Activated B cell treated with CpG ODN at 0.5 μM for 24 hours (primary cell): Measurements from ENCODE around the gene ZBTB1. TPM values are rescaled to one million over a fixed set of nuclear protein-coding genes. Genes with fewer than 3 reads are reported as not detected.
A peak's percentile ranks its signal among the peaks of the same experiment; 100 is the strongest.

Experiments used
- ATAC-seq: fragments of 200-7000 bp; cut with Tn5 transposase; one replicate; pipeline ENCODE4 v1.10.0; 2021; ENCODE audit warnings: low read depth, mild to moderate bottlenecking, moderate library complexity
- CTCF ChIA-PET: fragments of 350-600 bp; sonication (Branson Sonifier 250); formaldehyde crosslinking; loops from one replicate; lab custom pipeline; 2021; ENCODE audit warnings: antibody characterized with exemption; lab: Charles Lee
- POLR2A ChIA-PET: fragments of 350-600 bp; sonication (Branson Sonifier 250); formaldehyde crosslinking; loops from one replicate; lab custom pipeline; 2021; ENCODE audit warnings: antibody characterized with exemption; lab: Charles Lee
- DNase-seq: peaks from one replicate; pipeline ENCODE4 v3.0.0; 2022
- H3K27ac Mint-ChIP-seq: one replicate; pipeline ENCODE4 v1.8.0; 2020; ENCODE audit warnings: mixed read lengths
- H3K27me3 Mint-ChIP-seq: one replicate; pipeline ENCODE4 v1.8.0; 2021; ENCODE audit warnings: mixed read lengths
- H3K36me3 Mint-ChIP-seq: one replicate; pipeline ENCODE4 v1.8.0; 2021; ENCODE audit warnings: low read depth, mixed read lengths
- H3K4me1 Mint-ChIP-seq: one replicate; pipeline ENCODE4 v1.8.0; 2021; ENCODE audit warnings: mixed read lengths
- H3K4me3 Mint-ChIP-seq: one replicate; pipeline ENCODE4 v1.8.0; 2020; ENCODE audit warnings: mild to moderate bottlenecking, mixed read lengths
- H3K9me3 Mint-ChIP-seq: one replicate; pipeline ENCODE4 v1.8.0; 2020; ENCODE audit warnings: mixed read lengths
- CTCF ChIP-seq: fragments of 200-600 bp; IDR thresholded peaks from one replicate; pipeline ENCODE4 v1.8.0; 2022; ENCODE audit warnings: antibody characterized with exemption, mild to moderate bottlenecking
- intact Hi-C: fragments of 100-400 bp; cut with micrococcal nuclease; formaldehyde crosslinking; loops from one replicate; pipeline ENCODE4 v1.15.1; 2024
- total RNA-seq: library from RNA; stranded (reverse); gene quantifications from 2 replicates; pipeline ENCODE4 v1.2.3, GENCODE V29; 2022

ZBTB1 gene
- total RNA-seq, 1 donor from 2014 or later = 60.7 TPM

GRCh38 chr14:64475585-64476273 is 28.8 kb upstream of the ZBTB1 start:
- H3K4me3 Mint-ChIP-seq = no peak overlapping the region
- ChIA-PET POLR2A (interaction anchor here (0.8 kb wide), 1 partner anchor 28 kb away, joined by 3 read pairs; the partner anchor contains the start of gene ZBTB25), CTCF (interaction anchor here (0.8 to 7.4 kb wide), 3 partner anchors 18 to 132 kb away, joined by 5 to 148 read pairs (median 8); no protein-coding TSS in a partner anchor)
- DNase-seq = no peak
- intact Hi-C loops = loop anchor here (10.0 kb wide), 1 partner anchor 311 kb away; no protein-coding TSS in a partner anchor
- H3K27ac Mint-ChIP-seq = no peak overlapping the region
- TF ChIP-seq CTCF = no peak
- peaks cover 7% of the 10 kb centered on the region for H3K4me1 Mint-ChIP-seq
- H3K9me3 Mint-ChIP-seq = no peaks in the 10 kb centered on the region
- peaks cover 9% of the 10 kb centered on the region for H3K36me3 Mint-ChIP-seq
- H3K27me3 Mint-ChIP-seq = no peaks in the 10 kb centered on the region
- ATAC-seq = no peak

- ATAC-seq (no peak), DNase-seq (no peak)
- peaks cover 12% of the 10 kb centered on the region for H3K36me3 Mint-ChIP-seq
- H3K4me1 Mint-ChIP-seq = peaks cover 7% of the 10 kb centered on the region
- H3K27ac Mint-ChIP-seq = peak overlapping the region; percentile 41
- intact Hi-C loops = loop anchor here (10.0 kb wide), 1 partner anchor 312 kb away; no protein-coding TSS in a partner anchor
- POLR2A ChIA-PET = interaction anchor here (0.8 kb wide), 1 partner anchor 27 kb away, joined by 3 read pairs; the partner anchor contains the start of gene ZBTB25
- CTCF ChIA-PET = interaction anchor here (0.8 to 7.4 kb wide), 4 partner anchors 17 to 133 kb away, joined by 5 to 148 read pairs (median 38); no protein-coding TSS in a partner anchor
- no peak overlapping the region for H3K4me3 Mint-ChIP-seq
- no peaks in the 10 kb centered on the region for H3K27me3 Mint-ChIP-seq
- no peaks in the 10 kb centered on the region for H3K9me3 Mint-ChIP-seq
- no peak for TF ChIP-seq CTCF
Observed at GRCh38 chr14:64476438-64476837, 28.1 kb upstream of the ZBTB1 start.

GRCh38 chr14:64478634-64479250 is 25.8 kb upstream of the ZBTB1 start:
- no peak for DNase-seq
- TF ChIP-seq CTCF = peak; percentile 23
- Mint-ChIP-seq H3K4me1 (peaks cover 4% of the 10 kb centered on the region), H3K27me3 (no peaks in the 10 kb centered on the region), H3K9me3 (no peaks in the 10 kb centered on the region), H3K4me3 (no peak overlapping the region), H3K27ac (no peak overlapping the region), H3K36me3 (peaks cover 18% of the 10 kb centered on the region)
- ChIA-PET CTCF (interaction anchor here (0.6 to 7.4 kb wide), 18 partner anchors 12 to 175 kb away, joined by 3 to 148 read pairs (median 8); partner anchors contain the start of gene AKAP5), POLR2A (interaction anchor here (1.0 to 1.6 kb wide), 3 partner anchors 13 to 32 kb away, joined by 3 to 5 read pairs (median 4); partner anchors contain the start of gene AKAP5)
- no peak for ATAC-seq
- intact Hi-C loops = loop anchor here (1.0 to 10.0 kb wide), 6 partner anchors 33 to 314 kb away; no protein-coding TSS in a partner anchor

GRCh38 chr14:64488590-64489099 is 15.9 kb upstream of the ZBTB1 start:
- peaks cover 16% of the 10 kb centered on the region for H3K4me1 Mint-ChIP-seq
- H3K4me3 Mint-ChIP-seq = no peak overlapping the region
- no peaks in the 10 kb centered on the region for H3K9me3 Mint-ChIP-seq
- peaks cover 68% of the 10 kb centered on the region for H3K36me3 Mint-ChIP-seq
- TF ChIP-seq CTCF = no peak
- ChIA-PET CTCF (no interaction called here), POLR2A (interaction anchor here (0.7 to 1.5 kb wide), 2 partner anchors 16 to 946 kb away, joined by 3 to 6 read pairs; partner anchors contain the start of genes PPP2R5E and ZBTB1)
- no peak for DNase-seq
- intact Hi-C loops = no loop called here
- ATAC-seq = no peak
- H3K27ac Mint-ChIP-seq = no peak overlapping the region
- no peaks in the 10 kb centered on the region for H3K27me3 Mint-ChIP-seq
